HG03025 (cell line): ENCODE measurements around the gene DECR2.
"Not testable (repeated sequence)": the region's sequence is repeated elsewhere in the genome, so short reads cannot be mapped to it uniquely, and the experiment has no call there.

Source experiments
- ATAC-seq: cut with Tn5 transposase; IDR thresholded peaks from one replicate; pipeline ENCODE4 v1.9.1; 2021; ENCODE audit warnings: mild to moderate bottlenecking, moderate library complexity; ENCODE audit not compliant: unreplicated experiment, low FRiP score

Gene DECR2

GRCh38 chr16:377419-377951 lies 24.2 kb upstream of the DECR2 start:
- no peak for ATAC-seq

- ATAC-seq, result not testable (repeated sequence)
Observed at GRCh38 chr16:378113-378820, 23.4 kb upstream of the DECR2 start.

GRCh38 chr16:378821-379182 lies 22.9 kb upstream of the DECR2 start:
- no peak for ATAC-seq

GRCh38 chr16:379183-379960 lies 22.3 kb upstream of the DECR2 start:
- no peak for ATAC-seq

- ATAC-seq, result no peak
Observed at GRCh38 chr16:379961-380761, 21.5 kb upstream of the DECR2 start.

- no peak for ATAC-seq
Observed at GRCh38 chr16:380762-381011, 21.0 kb upstream of the DECR2 start.

GRCh38 chr16:381012-381788 lies 20.5 kb upstream of the DECR2 start:
- ATAC-seq, result peak; percentile 17

- peak; percentile 43 for ATAC-seq
Observed at GRCh38 chr16:381789-382717, 19.6 kb upstream of the DECR2 start, which contains the start of gene PGAP6. TSS of gene PGAP6 (minus strand) at chr16:381978. CDS start at chr16:381821, 157 bp downstream.

- ATAC-seq, result no peak
Observed at GRCh38 chr16:383326-384051, 18.2 kb upstream of the DECR2 start.

GRCh38 chr16:386641-387156 lies 15.0 kb upstream of the DECR2 start:
- ATAC-seq, result no peak

GRCh38 chr16:387761-388666 lies 13.7 kb upstream of the DECR2 start:
- not testable (repeated sequence) for ATAC-seq

- no peak for ATAC-seq
Observed at GRCh38 chr16:389352-389751, 12.3 kb upstream of the DECR2 start.

- no peak for ATAC-seq
Observed at GRCh38 chr16:391885-392335, 9.8 kb upstream of the DECR2 start.

GRCh38 chr16:392450-393030 lies 9.1 kb upstream of the DECR2 start:
- no peak for ATAC-seq

- ATAC-seq, result no peak
Observed at GRCh38 chr16:396199-396598, 5.5 kb upstream of the DECR2 start.

- ATAC-seq, result no peak
Observed at GRCh38 chr16:396605-397004, 5.1 kb upstream of the DECR2 start.

GRCh38 chr16:397135-397661 lies 4.5 kb upstream of the DECR2 start, which contains the start of gene NME4:
TSS of gene NME4 (plus strand) at chr16:397199. CDS start at chr16:397223, 24 bp downstream.
- no peak for ATAC-seq
